Tibial nerve (tissue), 4 donors: Measurements from ENCODE around the gene GRIK4. TPM values are rescaled to one million over a fixed set of nuclear protein-coding genes. Genes with fewer than 3 reads are reported as not detected.

ENCODE experiments used
- DNase-seq, 2 donors: peaks; one replicate each; pipeline ENCODE4 v3.0.0-alpha.2; 2019; ENCODE audit warnings: low spot score in 2 of 2
- H3K27ac ChIP-seq, 4 donors: fragments of 200-600 bp; sonication (generic) in 3 of 4; one replicate each; pipeline ENCODE4 v1.5.1; 2017 to 2019; ENCODE audit warnings: mild to moderate bottlenecking in 1 of 4
- H3K27me3 ChIP-seq, 2 donors: fragments of 200-600 bp; sonication (generic) in 1 of 2; one replicate each; pipeline versions ENCODE4 v1.5.1 to v1.6.0; 2017 to 2019
- H3K36me3 ChIP-seq, 3 donors: fragments of 200-600 bp; sonication (generic); one replicate each; pipeline ENCODE4 v1.5.1; 2018 to 2019
- H3K4me1 ChIP-seq, 4 donors: fragments of 200-600 bp; sonication (generic) in 3 of 4; one replicate each; pipeline ENCODE4 v1.5.1; 2017 to 2019
- H3K4me3 ChIP-seq, 4 donors: fragments of 200-600 bp; sonication (generic) in 3 of 4; one replicate each; pipeline ENCODE4 v1.5.1; 2017 to 2019; ENCODE audit warnings: mild to moderate bottlenecking in 1 of 4, moderate library complexity in 1 of 4
- H3K9me3 ChIP-seq, 4 donors: fragments of 200-600 bp; sonication (generic) in 3 of 4; one replicate each; pipeline ENCODE4 v1.5.1; 2017 to 2019
- CTCF ChIP-seq, 5 experiments: fragments of 200-600 bp in 3 of 5; fragments of 450-650 bp in 2 of 5; sonication (generic) in 3 of 5; IDR thresholded peaks; one replicate each; pipeline ENCODE4 v1.5.1; 2016 to 2019; ENCODE audit warnings: antibody characterized with exemption in 5 of 5, mild to moderate bottlenecking in 3 of 5, moderate library complexity in 2 of 5
- EP300 ChIP-seq, 2 donors: sonication (generic); formaldehyde crosslinking; IDR thresholded peaks; one replicate each; pipeline ENCODE4 v1.6.1; 2017; ENCODE audit warnings: antibody characterized with exemption in 2 of 2, mild to moderate bottlenecking in 1 of 2
- POLR2A ChIP-seq, 2 donors: fragments of 450-650 bp; IDR thresholded peaks; one replicate each; pipeline ENCODE4 v1.6.1; 2017; ENCODE audit warnings: antibody characterized with exemption in 2 of 2, mild to moderate bottlenecking in 2 of 2, moderate library complexity in 2 of 2
- WGBS, 2 donors: methylation state at CpG; one replicate each; pipeline ENCODE4 v1.1.5; 2018; 5-methylcytosine and 5-hydroxymethylcytosine counted together
- total RNA-seq, 4 donors: library from RNA; depleted of rRNA; stranded (reverse); fragments of >200 nt; gene quantifications; one replicate each; pipeline ENCODE4 v1.1.0, GENCODE V29; 2016

The GRIK4 gene
- total RNA-seq, 4 donors from 2014 or later: 0.22 to 0.98 TPM; not detected in 2

DNA sequence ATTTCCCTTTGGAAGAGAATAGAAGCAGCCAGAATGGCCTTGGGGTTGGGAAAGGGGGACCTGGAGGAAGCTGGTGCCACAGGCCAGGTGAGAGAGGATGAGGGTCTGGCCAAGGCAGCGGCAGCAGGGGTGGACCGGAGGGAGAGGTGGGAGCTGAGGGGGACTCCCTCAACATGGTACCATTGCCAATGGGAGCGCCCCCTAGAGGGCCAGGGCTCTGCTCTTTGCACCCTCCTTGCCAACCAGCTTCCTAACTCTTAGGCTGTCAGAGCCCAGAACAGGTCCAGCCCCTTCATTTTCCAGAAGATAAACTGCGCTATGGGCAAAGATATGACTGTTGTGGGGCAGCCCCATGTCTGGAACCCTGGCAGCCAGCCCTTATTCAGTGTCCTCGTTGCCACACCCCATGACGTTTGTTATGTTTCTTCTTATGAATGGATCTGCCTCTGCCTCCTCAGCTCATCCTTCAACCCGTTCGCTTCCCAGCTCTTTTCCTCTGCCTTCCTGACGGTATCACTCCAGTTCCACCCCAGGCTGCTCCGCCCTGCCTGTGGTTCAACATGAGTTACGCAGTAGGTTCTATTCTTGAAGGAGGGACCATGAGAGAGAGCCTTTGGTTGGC lies 185.2 kb downstream of the GRIK4 start:
- no peak for TF ChIP-seq EP300 (IDR thresholded peaks at IDR 0.05)
- H3K27ac ChIP-seq: no peak overlapping the region
- H3K4me1 ChIP-seq: no peaks in the 10 kb centered on the region
- H3K27me3 ChIP-seq: no peaks in the 10 kb centered on the region
- DNase-seq: no peak
- no peaks in the 10 kb centered on the region for H3K36me3 ChIP-seq
- WGBS, 2 donors: 66 to 70% methylated on average over 11 of the region's 11 CpGs
- H3K9me3 ChIP-seq: no peaks in the 10 kb centered on the region
- no peak overlapping the region for H3K4me3 ChIP-seq

DNA sequence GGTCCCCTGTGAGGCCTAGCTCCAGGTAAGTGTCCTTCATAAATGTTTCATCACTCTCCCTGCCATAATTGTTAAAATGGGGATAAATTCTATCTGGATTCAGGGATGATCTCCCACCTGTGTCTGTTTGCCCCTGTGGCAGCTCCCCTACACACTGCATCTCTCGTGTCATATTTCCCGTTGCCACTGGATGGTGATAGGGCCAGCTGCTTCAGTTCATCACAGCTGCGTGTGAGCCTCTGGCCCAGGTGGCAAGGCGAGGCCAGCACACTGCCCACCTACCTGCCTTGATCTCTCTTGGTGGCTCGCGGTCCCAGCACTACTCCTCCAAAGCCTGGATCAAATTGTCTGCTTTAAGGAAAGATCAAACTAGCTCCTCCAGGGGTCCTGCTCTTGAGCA lies 187.4 kb downstream of the GRIK4 start:
- Histone ChIP-seq H3K4me1 (no peaks in the 10 kb centered on the region), H3K27me3 (no peaks in the 10 kb centered on the region), H3K27ac (no peak overlapping the region), H3K36me3 (no peaks in the 10 kb centered on the region), H3K4me3 (no peak overlapping the region), H3K9me3 (no peaks in the 10 kb centered on the region)
- WGBS, 2 donors: 77 to 84% methylated on average over 6 of the region's 6 CpGs
- DNase-seq: no peak
- TF ChIP-seq POLR2A (IDR thresholded peaks at IDR 0.05) (no peak), CTCF (IDR thresholded peaks at IDR 0.05) (no peak), EP300 (IDR thresholded peaks at IDR 0.05) (no peak)

GRCh38 chr11:120702656-120703055 lies 191.1 kb downstream of the GRIK4 start:
- WGBS, 2 donors: 56% methylated on average over 3 of the region's 3 CpGs
- Histone ChIP-seq H3K36me3 (no peaks in the 10 kb centered on the region), H3K27me3 (no peaks in the 10 kb centered on the region), H3K27ac (no peak overlapping the region), H3K9me3 (peaks cover 0 to 34% (median 0%) of the 10 kb centered on the region in 4 donors), H3K4me3 (no peak overlapping the region), H3K4me1 (no peaks in the 10 kb centered on the region)
- TF ChIP-seq POLR2A (IDR thresholded peaks at IDR 0.05) (no peak), CTCF (IDR thresholded peaks at IDR 0.05) (no peak), EP300 (IDR thresholded peaks at IDR 0.05) (no peak)
- DNase-seq: no peak

DNA sequence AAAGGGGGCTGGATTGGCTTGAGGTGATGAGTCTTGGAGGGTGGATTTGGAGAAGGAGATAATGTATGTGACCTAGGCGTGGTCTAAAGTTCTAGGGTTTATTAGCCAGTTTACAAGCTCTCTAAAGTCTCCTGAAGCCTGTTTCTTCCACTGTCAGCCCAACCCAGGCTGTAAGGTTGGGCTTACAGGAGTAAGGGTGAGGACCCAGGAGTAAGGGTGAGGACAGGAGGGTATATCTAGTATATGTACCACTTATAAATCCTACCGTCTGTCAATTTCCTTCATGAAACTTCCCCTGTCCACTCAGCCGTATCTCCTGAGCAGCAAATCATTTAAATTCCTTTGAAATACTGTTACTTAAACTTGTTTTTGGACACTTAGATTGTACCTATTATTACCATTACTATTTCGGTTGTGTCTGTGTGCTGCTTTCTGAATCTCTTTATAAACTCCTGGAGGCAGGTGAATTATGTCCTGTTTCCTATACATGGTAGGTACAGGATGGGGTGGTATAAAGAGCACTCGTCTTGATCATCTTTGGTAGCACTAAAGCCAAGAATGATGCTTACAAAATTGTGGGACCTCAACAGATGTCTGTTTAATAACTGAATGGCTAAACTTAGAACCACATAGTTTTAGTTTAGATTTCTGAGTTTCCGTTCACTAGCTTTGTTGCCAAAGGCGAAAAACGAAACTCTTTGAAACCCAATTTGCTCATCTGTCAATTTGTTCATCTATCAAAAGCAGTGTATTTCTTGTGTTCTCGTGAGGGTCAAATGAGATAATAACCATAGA lies 192.0 kb downstream of the GRIK4 start:
- no peak overlapping the region for H3K4me3 ChIP-seq
- WGBS, 2 donors: 89 to 91% methylated on average over 9 of the region's 9 CpGs
- no peaks in the 10 kb centered on the region for H3K4me1 ChIP-seq
- H3K9me3 ChIP-seq: peaks cover 0 to 42% (median 0%) of the 10 kb centered on the region in 4 donors
- TF ChIP-seq CTCF (IDR thresholded peaks at IDR 0.05): no peak
- no peak for TF ChIP-seq EP300 (IDR thresholded peaks at IDR 0.05)
- TF ChIP-seq POLR2A (IDR thresholded peaks at IDR 0.05): no peak
- DNase-seq: no peak
- no peak overlapping the region for H3K27ac ChIP-seq
- no peaks in the 10 kb centered on the region for H3K27me3 ChIP-seq
- no peaks in the 10 kb centered on the region for H3K36me3 ChIP-seq

DNA sequence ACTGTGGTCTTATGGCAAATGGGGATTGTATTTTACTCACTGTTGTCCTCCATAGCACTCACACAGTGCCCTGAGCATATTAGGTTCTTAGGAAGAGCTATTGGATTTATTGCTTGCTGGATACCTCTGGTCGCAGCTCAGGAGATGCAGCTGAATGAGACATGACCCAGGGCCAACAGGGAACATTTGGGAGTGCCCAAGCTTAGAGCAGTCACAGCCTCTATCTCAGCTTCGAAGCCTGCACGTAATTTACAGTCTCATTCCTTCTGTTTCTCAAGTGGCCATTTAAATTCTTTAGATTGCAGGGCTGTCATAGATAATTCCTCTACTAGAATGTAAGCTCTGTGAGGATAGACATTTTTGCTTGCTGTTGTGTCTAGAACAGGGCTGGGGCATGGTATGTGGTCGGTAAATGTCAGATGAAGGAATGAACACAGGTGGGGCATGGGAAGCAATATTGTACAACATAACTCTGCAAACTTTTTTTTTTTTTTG lies 192.8 kb downstream of the GRIK4 start:
- H3K4me1 ChIP-seq: no peaks in the 10 kb centered on the region
- TF ChIP-seq CTCF (IDR thresholded peaks at IDR 0.05): no peak
- no peak for TF ChIP-seq POLR2A (IDR thresholded peaks at IDR 0.05)
- no peak for TF ChIP-seq EP300 (IDR thresholded peaks at IDR 0.05)
- H3K36me3 ChIP-seq: no peaks in the 10 kb centered on the region
- H3K27me3 ChIP-seq: no peaks in the 10 kb centered on the region
- WGBS, 2 donors: 68 to 74% methylated on average over 4 of the region's 4 CpGs
- peaks cover 0 to 42% (median 0%) of the 10 kb centered on the region in 4 donors for H3K9me3 ChIP-seq
- H3K4me3 ChIP-seq: no peak overlapping the region
- H3K27ac ChIP-seq: no peak overlapping the region
- DNase-seq: no peak
